A549 treated with RU486 at 1 μM for 4 hours (cell line): ENCODE measurements around the gene FAIM. TPM values are rescaled to one million over a fixed set of nuclear protein-coding genes. Genes with fewer than 3 reads are reported as not detected.

Experiments
- total RNA-seq: library from RNA; stranded (reverse); fragments of 200-300 nt; extraction: Qiagen RNA extraction; gene quantifications from 5 replicates; pipeline ENCODE4 v1.2.3, GENCODE V29; 2022; ENCODE audit warnings: low read depth

FAIM gene
- total RNA-seq, result 16.5 to 27.5 TPM (median 21.2 TPM) in 5 replicates

GRCh38 chr3:138608322-138609135, at the start of gene FAIM:
FAIM (plus strand) TSS chr3:138608771; CDS start chr3:138619727, 10,956 bp downstream.

GRCh38 chr3:138594150-138594934, 14.2 kb upstream of the FAIM start, which contains the start of gene CEP70:
CEP70 (minus strand) TSS chr3:138594260; CDS start chr3:138572927, 21,333 bp downstream.

Other genes with a start within 250 kb of the FAIM start
- 0.57 to 0.88 TPM (median 0.76 TPM) in 5 replicates for gene ESYT3, start 174.2 kb upstream of the FAIM start, total RNA-seq
- gene CEP70, start 14.5 kb upstream of the FAIM start, total RNA-seq, result 2.7 to 9.2 TPM (median 6.5 TPM) in 5 replicates
- gene PIK3CB, start 226.2 kb downstream of the FAIM start, total RNA-seq, result 9.2 to 22.3 TPM (median 17.7 TPM) in 5 replicates